Breast epithelium (tissue), 3 donors: ENCODE measurements around the gene FAM135A.

Experiments
- POLR2A ChIP-seq: fragments of 450-650 bp; IDR thresholded peaks from one replicate; pipeline ENCODE4 v1.6.1; 2016; ENCODE audit warnings: antibody characterized with exemption, mild to moderate bottlenecking, moderate library complexity
- TF ChIP-seq, protein P1 (sequence below), 3 donors: fragments of 450-650 bp; IDR thresholded peaks; one replicate each; pipeline ENCODE4 v1.5.1; 2016 to 2017; ENCODE audit warnings: antibody characterized with exemption in 3 of 3, mild to moderate bottlenecking in 3 of 3, moderate library complexity in 3 of 3

DNA sequence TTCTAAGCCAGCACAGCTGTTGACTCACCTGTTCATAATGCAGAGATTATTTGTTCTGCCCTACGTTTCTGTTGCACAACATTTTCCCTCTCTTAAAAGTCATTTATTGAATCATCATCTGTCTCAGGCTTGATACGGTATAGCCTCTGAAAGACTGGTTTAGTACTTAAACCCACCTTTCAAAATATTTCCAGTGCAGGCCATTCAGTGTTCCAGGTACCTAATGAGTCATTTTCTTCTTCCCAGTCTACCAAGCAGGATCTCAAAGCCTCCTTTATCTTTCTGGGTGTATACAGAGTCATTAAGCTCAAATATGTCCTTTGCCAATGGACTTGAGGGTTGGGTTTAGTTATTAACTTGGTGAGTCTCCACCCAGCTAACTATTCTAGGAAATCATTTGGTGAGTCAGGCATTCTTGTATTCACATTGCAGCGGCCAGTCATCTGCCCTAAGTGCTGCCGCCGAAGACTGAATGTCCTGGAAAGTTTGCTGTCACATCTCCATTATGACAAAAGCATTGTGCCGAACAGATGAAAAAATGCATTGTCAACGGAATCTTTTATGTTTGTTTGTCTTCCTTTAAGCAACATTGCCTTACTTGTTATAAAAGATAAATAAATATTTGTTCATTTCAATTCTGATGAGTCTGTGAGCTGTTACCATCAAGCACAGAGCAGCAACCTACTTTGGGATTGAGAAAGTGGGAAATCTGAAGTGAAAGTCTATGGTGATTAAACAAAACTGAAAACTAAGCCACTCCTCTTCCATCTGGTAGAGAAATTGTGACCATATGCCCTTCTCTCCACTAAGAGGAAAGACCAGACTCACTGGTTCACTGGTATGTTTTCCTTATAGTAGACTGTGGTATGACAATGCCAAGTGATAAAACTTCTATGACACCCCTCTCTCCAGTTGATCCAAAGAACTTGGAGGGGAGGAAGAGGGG, 14.3 kb upstream of the FAM135A start:
- TF ChIP-seq, protein P1, sequence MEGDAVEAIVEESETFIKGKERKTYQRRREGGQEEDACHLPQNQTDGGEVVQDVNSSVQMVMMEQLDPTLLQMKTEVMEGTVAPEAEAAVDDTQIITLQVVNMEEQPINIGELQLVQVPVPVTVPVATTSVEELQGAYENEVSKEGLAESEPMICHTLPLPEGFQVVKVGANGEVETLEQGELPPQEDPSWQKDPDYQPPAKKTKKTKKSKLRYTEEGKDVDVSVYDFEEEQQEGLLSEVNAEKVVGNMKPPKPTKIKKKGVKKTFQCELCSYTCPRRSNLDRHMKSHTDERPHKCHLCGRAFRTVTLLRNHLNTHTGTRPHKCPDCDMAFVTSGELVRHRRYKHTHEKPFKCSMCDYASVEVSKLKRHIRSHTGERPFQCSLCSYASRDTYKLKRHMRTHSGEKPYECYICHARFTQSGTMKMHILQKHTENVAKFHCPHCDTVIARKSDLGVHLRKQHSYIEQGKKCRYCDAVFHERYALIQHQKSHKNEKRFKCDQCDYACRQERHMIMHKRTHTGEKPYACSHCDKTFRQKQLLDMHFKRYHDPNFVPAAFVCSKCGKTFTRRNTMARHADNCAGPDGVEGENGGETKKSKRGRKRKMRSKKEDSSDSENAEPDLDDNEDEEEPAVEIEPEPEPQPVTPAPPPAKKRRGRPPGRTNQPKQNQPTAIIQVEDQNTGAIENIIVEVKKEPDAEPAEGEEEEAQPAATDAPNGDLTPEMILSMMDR (IDR thresholded peaks at IDR 0.05), result no peak
- TF ChIP-seq POLR2A, result no peak
